A673 (cell line): ENCODE results near the gene ANXA11.

ENCODE experiments used
- CTCF ChIP-seq: fragments of 300-800, 200-600 bp; sonication (generic); conservative IDR thresholded peaks from 2 replicates; pipeline ENCODE4 v1.5.1; 2017; ENCODE audit warnings: low read depth, mild to moderate bottlenecking, antibody characterized with exemption, low read length, moderate library complexity, mixed read lengths
- EZH2 ChIP-seq: fragments of 200-600 bp; sonication (generic); IDR thresholded peaks from 2 replicates; pipeline ENCODE4 v1.6.1; 2017; ENCODE audit warnings: borderline replicate concordance, low read depth, mild to moderate bottlenecking, mixed read lengths, antibody characterized with exemption, low read length; ENCODE audit not compliant: poor library complexity, severe bottlenecking

- TF ChIP-seq CTCF (no peak), EZH2 (no peak)
Measured at GRCh38 chr10:80131499-80131901, 73.8 kb downstream of the ANXA11 start.
